SJSA1 (cell line): ENCODE results near the gene YBX1. TPM values are rescaled to one million over a fixed set of nuclear protein-coding genes. Genes with fewer than 3 reads are reported as not detected.
A peak's percentile ranks its signal among the peaks of the same experiment; 100 is the strongest.

ENCODE experiments used
- DNase-seq, 2 experiments: peaks; one replicate each; pipeline ENCODE4 v3.0.0-alpha.2; 2015 to 2020; ENCODE audit warnings: low spot score in 2 of 2, low read depth in 1 of 2
- H3K27ac ChIP-seq: fragments of 250-450 bp; sonication (Bioruptor Pico); 2 replicates; pipeline ENCODE4 v1.5.1; 2020; ENCODE audit warnings: mild to moderate bottlenecking, moderate library complexity
- H3K27me3 ChIP-seq: fragments of 250-450 bp; sonication (Bioruptor Pico); replicated peaks from 2 replicates; pipeline ENCODE4 v1.5.1; 2020; ENCODE audit warnings: mild to moderate bottlenecking, moderate library complexity
- H3K36me3 ChIP-seq: fragments of 250-450 bp; sonication (Bioruptor Pico); 2 replicates; pipeline ENCODE4 v1.5.1; 2020; ENCODE audit warnings: mild to moderate bottlenecking
- H3K4me1 ChIP-seq: fragments of 250-450 bp; sonication (Bioruptor Pico); replicated peaks from 2 replicates; pipeline ENCODE4 v1.6.1; 2021; ENCODE audit warnings: mild to moderate bottlenecking
- H3K4me3 ChIP-seq: fragments of 250-450 bp; sonication (Bioruptor Pico); 2 replicates; pipeline ENCODE4 v1.5.1; 2020; ENCODE audit warnings: mild to moderate bottlenecking
- H3K9me3 ChIP-seq: fragments of 250-450 bp; sonication (Bioruptor Pico); replicated peaks from 2 replicates; pipeline ENCODE4 v1.5.1; 2020; ENCODE audit warnings: mild to moderate bottlenecking
- total RNA-seq: library from RNA; depleted of rRNA; stranded (reverse); fragments of >200 nt; shearing (Covaris generic); gene quantifications from 2 replicates; pipeline ENCODE4 v1.2.3, GENCODE V29; 2014

Gene YBX1
- total RNA-seq, 1 experiment from 2014 or later, result 1,346 TPM

- no peak for DNase-seq
- H3K27me3 ChIP-seq, result no peaks in the 10 kb centered on the region
- H3K36me3 ChIP-seq, result no peaks in the 10 kb centered on the region
- no peak overlapping the region for H3K27ac ChIP-seq
- H3K9me3 ChIP-seq, result no peaks in the 10 kb centered on the region
- no peaks in the 10 kb centered on the region for H3K4me1 ChIP-seq
- H3K4me3 ChIP-seq, result no peak overlapping the region
Observed at GRCh38 chr1:42733415-42734200, 51.4 kb downstream of the YBX1 start.

DNA sequence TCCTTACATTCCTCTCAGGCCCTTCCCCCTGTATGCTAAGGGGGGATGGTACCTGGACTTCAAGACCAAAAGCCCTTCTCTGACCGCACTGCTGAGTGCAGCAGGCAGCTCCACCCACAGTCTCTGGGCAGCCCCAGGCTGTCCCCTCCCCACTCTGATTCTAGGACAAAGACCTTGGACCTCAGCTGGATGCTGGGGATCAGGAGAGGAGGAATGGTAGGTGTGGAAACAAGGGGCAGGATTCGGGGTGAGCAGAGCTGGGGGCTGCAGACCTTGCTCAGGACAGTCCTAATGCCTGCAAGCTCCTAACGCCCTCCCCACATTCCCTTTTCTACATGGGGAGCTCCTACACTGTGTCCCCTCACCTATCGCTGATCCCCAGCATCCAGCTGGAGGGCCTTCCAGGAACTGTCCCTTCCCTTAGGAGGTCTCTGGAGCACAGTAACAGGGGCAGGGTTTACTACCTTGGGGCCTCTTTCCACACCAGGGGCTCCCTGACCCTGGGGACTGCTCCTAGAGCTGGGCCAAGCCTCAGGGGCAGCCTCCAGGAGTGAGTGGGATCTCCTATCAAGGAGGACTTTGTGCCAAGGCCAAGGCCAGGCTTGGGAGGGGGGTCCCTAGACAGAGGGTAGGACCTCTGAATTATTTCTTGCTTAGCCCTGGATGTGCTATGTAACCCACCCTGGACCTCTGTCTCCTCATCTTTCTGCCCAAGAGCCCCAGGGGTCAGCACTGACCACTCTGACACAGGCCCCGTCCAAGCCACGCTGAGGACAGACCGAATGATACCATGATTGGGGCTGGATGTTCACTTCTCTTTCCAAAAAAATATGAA, 52.2 kb downstream of the YBX1 start:
- Histone ChIP-seq H3K27me3 (no peaks in the 10 kb centered on the region), H3K27ac (no peak overlapping the region), H3K36me3 (no peaks in the 10 kb centered on the region), H3K4me3 (no peak overlapping the region), H3K9me3 (no peaks in the 10 kb centered on the region), H3K4me1 (no peaks in the 10 kb centered on the region)
- DNase-seq, result no peak

GRCh38 chr1:42735056-42735455, 52.8 kb downstream of the YBX1 start:
- DNase-seq, result no peak
- no peaks in the 10 kb centered on the region for H3K27me3 ChIP-seq

GRCh38 chr1:42735477-42736105, 53.4 kb downstream of the YBX1 start:
- DNase-seq, result no peak
- Histone ChIP-seq H3K27me3 (no peaks in the 10 kb centered on the region), H3K4me1 (no peaks in the 10 kb centered on the region), H3K36me3 (no peaks in the 10 kb centered on the region), H3K4me3 (no peak overlapping the region), H3K27ac (no peak overlapping the region), H3K9me3 (no peaks in the 10 kb centered on the region)

More at GRCh38 chr1:42735056-42735455, 52.8 kb downstream of the YBX1 start:
- Histone ChIP-seq H3K4me1 (no peaks in the 10 kb centered on the region), H3K4me3 (no peak overlapping the region), H3K36me3 (no peaks in the 10 kb centered on the region), H3K27ac (no peak overlapping the region), H3K9me3 (no peaks in the 10 kb centered on the region)

GRCh38 chr1:42736152-42736551, 53.9 kb downstream of the YBX1 start:
- H3K9me3 ChIP-seq, result no peaks in the 10 kb centered on the region
- H3K36me3 ChIP-seq, result no peaks in the 10 kb centered on the region
- no peak overlapping the region for H3K4me3 ChIP-seq
- no peaks in the 10 kb centered on the region for H3K27me3 ChIP-seq
- no peak overlapping the region for H3K27ac ChIP-seq
- no peaks in the 10 kb centered on the region for H3K4me1 ChIP-seq
- DNase-seq, result no peak

- Histone ChIP-seq H3K4me3 (no peak overlapping the region), H3K4me1 (no peaks in the 10 kb centered on the region), H3K9me3 (no peaks in the 10 kb centered on the region), H3K27ac (no peak overlapping the region), H3K36me3 (no peaks in the 10 kb centered on the region), H3K27me3 (no peaks in the 10 kb centered on the region)
- peak in 1 of 2 experiments; percentile 20 for DNase-seq
Observed at GRCh38 chr1:42736571-42737200, 54.5 kb downstream of the YBX1 start.

DNA sequence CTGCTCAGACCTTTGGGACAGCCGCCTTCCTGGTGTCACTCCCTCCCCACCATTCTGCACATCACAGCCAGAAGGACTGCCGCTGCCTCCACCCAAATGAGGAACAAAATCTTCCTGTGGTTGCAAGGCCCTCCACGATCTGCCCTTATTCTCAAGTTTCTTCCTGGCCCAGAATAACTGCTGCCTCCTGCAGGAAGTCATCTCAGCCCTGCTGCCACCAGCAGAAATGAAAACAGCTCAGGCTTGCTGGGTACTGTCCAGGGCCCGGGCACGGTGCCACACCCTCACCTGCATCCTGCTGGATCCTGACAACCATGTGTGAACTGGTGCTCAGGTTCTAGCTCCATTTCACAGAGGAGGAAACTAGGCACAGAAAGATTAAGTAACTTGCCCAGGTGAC, 55.0 kb downstream of the YBX1 start:
- H3K4me3 ChIP-seq, result no peak overlapping the region
- H3K27me3 ChIP-seq, result no peaks in the 10 kb centered on the region
- no peak overlapping the region for H3K27ac ChIP-seq
- no peaks in the 10 kb centered on the region for H3K4me1 ChIP-seq
- H3K36me3 ChIP-seq, result no peaks in the 10 kb centered on the region
- DNase-seq, result no peak
- H3K9me3 ChIP-seq, result no peaks in the 10 kb centered on the region

DNA sequence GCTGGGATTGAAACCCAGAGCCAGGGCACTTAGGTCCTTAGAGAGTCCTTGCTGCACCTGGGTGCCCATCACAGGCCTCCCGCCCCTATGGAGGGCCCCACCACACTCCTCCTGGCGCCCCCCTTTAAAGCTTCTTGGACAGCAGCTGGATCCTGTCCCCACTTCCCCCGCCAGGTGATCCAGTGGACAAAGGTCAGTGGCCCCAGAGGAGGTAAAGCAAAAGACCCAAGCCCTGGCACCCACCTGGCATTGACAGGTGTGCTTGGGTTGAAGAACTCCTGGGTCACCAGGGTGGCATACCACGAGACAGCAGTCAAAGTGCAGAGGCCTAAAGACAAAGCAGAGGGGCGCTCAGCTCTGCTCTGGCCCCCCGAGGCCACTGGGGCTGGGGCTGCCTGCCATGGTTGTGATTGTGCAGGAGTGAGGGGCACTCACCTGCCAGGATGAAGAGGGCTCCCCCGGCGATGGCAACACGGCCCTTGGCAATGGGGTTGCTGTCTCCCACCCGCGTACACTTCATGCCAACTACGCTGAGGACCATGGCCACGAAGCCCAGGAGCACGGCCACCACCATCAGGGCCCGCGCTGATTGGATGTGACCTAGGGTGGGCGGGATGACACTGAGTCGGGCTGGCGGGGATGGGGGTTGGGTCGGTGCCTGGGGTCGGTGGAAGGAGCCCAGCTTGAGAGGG, 55.9 kb downstream of the YBX1 start:
- H3K27ac ChIP-seq, result no peak overlapping the region
- H3K4me1 ChIP-seq, result no peaks in the 10 kb centered on the region
- DNase-seq, result no peak
- no peaks in the 10 kb centered on the region for H3K9me3 ChIP-seq
- no peak overlapping the region for H3K4me3 ChIP-seq
- no peaks in the 10 kb centered on the region for H3K36me3 ChIP-seq
- no peaks in the 10 kb centered on the region for H3K27me3 ChIP-seq

- DNase-seq, result no peak
- no peaks in the 10 kb centered on the region for H3K4me1 ChIP-seq
- H3K27ac ChIP-seq, result no peak overlapping the region
- H3K4me3 ChIP-seq, result no peak overlapping the region
- H3K9me3 ChIP-seq, result no peaks in the 10 kb centered on the region
- H3K36me3 ChIP-seq, result no peaks in the 10 kb centered on the region
- H3K27me3 ChIP-seq, result no peaks in the 10 kb centered on the region
Observed at GRCh38 chr1:42738678-42739226, 56.5 kb downstream of the YBX1 start.

DNA sequence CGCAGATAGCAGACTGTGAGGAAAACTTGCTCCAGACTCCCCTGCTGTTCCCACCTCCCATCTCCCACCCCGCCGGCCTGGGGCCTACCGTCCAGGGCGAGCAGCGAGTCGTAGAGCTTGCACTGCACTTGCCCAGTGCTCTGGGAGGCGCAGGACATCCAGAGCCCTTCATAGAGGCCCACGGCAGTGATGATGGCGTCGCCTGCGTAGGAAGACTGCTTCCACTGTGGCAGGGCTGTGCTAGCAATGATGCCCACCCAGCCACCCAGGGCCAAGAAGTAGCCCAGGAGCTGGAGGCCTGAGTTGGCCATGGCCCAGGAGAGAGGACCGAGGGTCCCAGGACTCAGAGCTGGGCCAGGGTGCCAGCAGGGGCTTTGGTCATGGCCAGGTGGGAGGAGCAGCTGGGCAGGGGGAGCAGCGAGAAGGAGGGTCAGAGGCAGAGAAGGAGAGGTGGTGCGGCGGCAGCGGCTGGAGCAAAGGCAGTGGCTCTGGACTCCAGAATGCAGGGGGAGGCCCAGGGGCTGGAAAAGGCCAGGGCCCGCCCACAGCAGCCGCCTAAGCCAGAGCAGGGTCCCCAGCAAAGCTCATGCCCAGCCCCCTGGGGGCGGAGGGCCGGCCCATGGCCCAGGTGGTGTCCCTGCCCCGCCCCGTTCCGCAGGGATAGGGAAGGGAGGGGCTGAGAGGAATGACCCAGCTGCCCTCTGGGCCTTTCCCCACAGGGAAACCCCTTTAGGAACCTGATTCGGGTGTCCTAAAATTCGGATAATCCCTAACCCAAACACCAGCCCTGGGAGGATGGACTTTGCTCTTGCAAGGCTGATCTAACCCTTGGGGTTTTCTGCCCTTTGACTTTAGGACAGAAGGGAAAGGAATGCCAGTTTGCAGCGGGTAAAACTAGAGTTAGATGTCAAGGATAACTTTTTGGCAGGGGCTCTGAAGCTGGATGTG, 57.8 kb downstream of the YBX1 start, which contains the start of gene CLDN19:
Gene CLDN19 (minus strand): TSS at position 484 of the 948 bp plus-strand sequence. CDS start 173 bp downstream, at position 311.
- H3K4me3 ChIP-seq, result no peak within 1 kb of the TSS
- H3K9me3 ChIP-seq, result no peaks in the 10 kb centered on the region
- H3K4me1 ChIP-seq, result no peaks in the 10 kb centered on the region
- no peak within 1 kb of the TSS for H3K27ac ChIP-seq
- H3K36me3 ChIP-seq, result no peaks in the 10 kb centered on the region
- H3K27me3 ChIP-seq, result no peaks in the 10 kb centered on the region
- no peak for DNase-seq

DNA sequence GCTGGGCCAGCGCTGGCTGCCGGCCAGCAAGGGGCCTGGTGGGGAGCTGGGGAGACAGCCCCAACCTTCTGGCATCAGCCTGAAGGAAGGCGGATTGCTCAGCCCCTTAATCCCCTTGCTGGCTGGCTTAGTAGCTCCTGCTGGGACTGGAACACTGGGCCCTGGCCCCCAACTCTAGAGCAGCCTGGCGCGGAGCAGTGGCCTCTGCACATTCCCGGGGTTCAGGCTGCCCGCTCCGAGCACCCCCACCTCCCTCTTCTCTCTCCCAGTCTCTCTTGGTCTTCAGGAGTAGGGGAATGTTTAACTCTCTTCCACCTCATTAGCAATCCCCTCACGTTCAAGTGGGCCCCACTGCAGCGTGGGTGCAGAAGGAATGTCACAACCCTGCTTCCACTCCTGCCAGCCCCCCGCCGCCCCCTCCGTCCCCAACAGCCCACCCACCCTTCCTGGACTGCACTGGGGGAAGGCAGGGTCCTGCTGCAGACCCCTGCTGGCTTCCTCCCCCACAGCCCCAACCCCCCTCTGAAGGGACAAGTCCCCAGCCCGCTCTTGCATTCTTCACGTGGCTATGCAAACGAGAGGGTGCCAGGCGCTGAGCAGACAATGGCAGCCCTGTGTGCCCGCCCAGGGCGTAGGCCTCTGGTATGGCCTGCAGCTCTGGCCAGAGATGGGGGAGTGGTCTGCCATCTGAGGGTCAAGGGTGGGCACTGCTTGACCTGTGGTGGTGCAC, 58.8 kb downstream of the YBX1 start:
- Histone ChIP-seq H3K9me3 (no peaks in the 10 kb centered on the region), H3K27ac (no peak overlapping the region), H3K36me3 (peaks cover 7% of the 10 kb centered on the region), H3K4me3 (no peak overlapping the region), H3K4me1 (no peaks in the 10 kb centered on the region), H3K27me3 (no peaks in the 10 kb centered on the region)
- DNase-seq, result no peak
